Astrocyte (in vitro differentiated cells and primary cell): ENCODE data around the gene TOLLIP. TPM values are rescaled to one million over a fixed set of nuclear protein-coding genes. Genes with fewer than 3 reads are reported as not detected.

ENCODE experiments used
- DNase-seq: peaks from one replicate; pipeline ENCODE4 v3.0.0-alpha.2; 2010; ENCODE audit warnings: low read depth
- FAIRE-seq: peaks from 2 replicates; lab custom pipeline; 2011; peaks lifted over from hg19 to GRCh38; lab: Jason Lieb, UNC
- H2AFZ ChIP-seq: 2 replicates; pipeline ENCODE4 v1.6.0; 2012; ENCODE audit warnings: low read depth, low read length, inconsistent platforms
- H3K27ac ChIP-seq: 2 replicates; pipeline ENCODE4 v1.5.1; 2011; ENCODE audit warnings: low read depth, low read length, inconsistent platforms
- H3K27me3 ChIP-seq: 2 replicates; pipeline ENCODE4 v1.6.0; 2011; ENCODE audit warnings: low read length, inconsistent platforms; ENCODE audit not compliant: insufficient read depth
- H3K36me3 ChIP-seq: 2 replicates; pipeline ENCODE4 v1.5.1; 2011; ENCODE audit warnings: low read length, inconsistent platforms; ENCODE audit not compliant: insufficient read depth
- H3K4me1 ChIP-seq: 2 replicates; pipeline ENCODE4 v1.5.1; 2011; ENCODE audit warnings: low read length, inconsistent platforms; ENCODE audit not compliant: insufficient read depth
- H3K4me2 ChIP-seq: 2 replicates; pipeline ENCODE4 v1.6.0; 2012; ENCODE audit warnings: low read length, inconsistent platforms
- H3K4me3 ChIP-seq: 2 replicates; pipeline ENCODE4 v1.5.1; 2011; ENCODE audit warnings: low read depth, mild to moderate bottlenecking, low read length, inconsistent platforms; ENCODE audit not compliant: insufficient read depth
- H3K79me2 ChIP-seq: 2 replicates; pipeline ENCODE4 v1.6.0; 2012; ENCODE audit warnings: mild to moderate bottlenecking, low read length, inconsistent platforms; ENCODE audit not compliant: insufficient read depth
- H3K9ac ChIP-seq: 2 replicates; pipeline ENCODE4 v1.6.0; 2012; ENCODE audit warnings: mild to moderate bottlenecking, low read length, inconsistent platforms
- H3K9me3 ChIP-seq: 2 replicates; pipeline ENCODE4 v1.5.1; 2012; ENCODE audit warnings: low read depth, mild to moderate bottlenecking, low read length, inconsistent platforms; ENCODE audit not compliant: insufficient read depth
- H4K20me1 ChIP-seq: 2 replicates; pipeline ENCODE4 v1.6.0; 2012; ENCODE audit warnings: low read length, inconsistent platforms; ENCODE audit not compliant: insufficient read depth
- H3K27ac Mint-ChIP-seq: one replicate; pipeline ENCODE4 v1.8.0; 2021; ENCODE audit warnings: mild to moderate bottlenecking, mixed read lengths; ENCODE audit not compliant: unreplicated experiment
- H3K27me3 Mint-ChIP-seq: one replicate; pipeline ENCODE4 v1.8.0; 2021; ENCODE audit warnings: low read depth, mixed read lengths; ENCODE audit not compliant: unreplicated experiment
- H3K36me3 Mint-ChIP-seq: one replicate; pipeline ENCODE4 v1.8.0; 2021; ENCODE audit warnings: low read depth, mixed read lengths; ENCODE audit not compliant: unreplicated experiment
- H3K4me1 Mint-ChIP-seq: one replicate; pipeline ENCODE4 v1.8.0; 2021; ENCODE audit warnings: low read depth, mixed read lengths; ENCODE audit not compliant: unreplicated experiment
- H3K4me3 Mint-ChIP-seq: one replicate; pipeline ENCODE4 v1.8.0; 2021; ENCODE audit warnings: mild to moderate bottlenecking, moderate library complexity, mixed read lengths; ENCODE audit not compliant: unreplicated experiment
- H3K9me3 Mint-ChIP-seq: one replicate; pipeline ENCODE4 v1.8.0; 2021; ENCODE audit warnings: mild to moderate bottlenecking, mixed read lengths; ENCODE audit not compliant: unreplicated experiment
- EZH2 ChIP-seq: IDR thresholded peaks from 2 replicates; pipeline ENCODE4 v1.6.1; 2012; ENCODE audit warnings: mild to moderate bottlenecking, low read length, inconsistent platforms; ENCODE audit not compliant: insufficient read depth
- total RNA-seq: library from RNA; stranded (reverse); gene quantifications from 2 replicates; pipeline ENCODE4 v1.2.1, GENCODE V29; 2021
- TF ChIP-seq, protein P1 (sequence below): IDR thresholded peaks from 2 replicates; pipeline ENCODE4 v1.5.1; 2011; ENCODE audit warnings: low read depth, mild to moderate bottlenecking, inconsistent platforms, low read length, moderate library complexity; ENCODE audit not compliant: insufficient read depth

TOLLIP gene
- total RNA-seq, 1 donor from 2014 or later, result 46.4 TPM

DNA sequence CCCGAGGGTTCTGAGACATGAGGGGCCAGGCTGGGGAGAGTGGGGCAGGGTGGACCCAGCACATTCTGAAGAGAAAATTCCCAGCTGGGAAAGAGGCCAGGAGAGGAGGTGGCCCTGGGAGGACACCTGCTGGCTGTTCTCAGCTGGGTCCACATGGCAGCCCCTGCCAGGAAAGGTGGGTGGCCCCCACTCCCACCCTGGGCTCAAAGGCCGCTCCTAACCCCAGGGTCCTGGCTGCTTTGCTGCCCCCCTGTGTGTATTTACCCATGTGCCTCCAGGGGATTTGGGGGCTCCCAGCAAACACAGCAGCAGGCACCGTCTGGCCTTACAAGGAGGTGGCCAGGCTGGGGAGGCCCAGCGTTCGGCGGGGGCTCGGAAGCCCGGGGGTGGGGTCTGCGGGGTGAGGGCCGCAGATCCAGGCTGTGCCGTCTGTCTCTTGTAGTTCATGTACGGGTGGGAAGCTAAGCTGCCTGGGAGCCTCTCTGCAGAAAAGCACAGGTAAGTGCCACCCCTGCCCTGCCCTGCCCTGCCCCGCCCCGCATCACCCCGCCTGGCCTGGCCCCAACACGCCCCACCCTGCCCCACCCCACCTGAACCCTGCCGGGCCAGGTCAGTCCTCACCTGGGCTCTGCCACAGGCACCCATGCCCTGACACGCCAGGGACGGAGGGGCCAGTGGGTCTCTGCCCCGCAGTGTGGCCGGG is 75.9 kb downstream of the TOLLIP start:
- Histone ChIP-seq H3K36me3 (no peaks in the 10 kb centered on the region), H2AFZ (no peak overlapping the region), H3K9me3 (no peaks in the 10 kb centered on the region), H3K27ac (no peak overlapping the region), H4K20me1 (no peaks in the 10 kb centered on the region), H3K27me3 (no peaks in the 10 kb centered on the region), H3K9ac (no peak overlapping the region), H3K4me2 (no peak overlapping the region), H3K4me3 (no peak overlapping the region), H3K4me1 (no peaks in the 10 kb centered on the region), H3K79me2 (no peaks in the 10 kb centered on the region)
- no peak for FAIRE-seq
- H3K4me1 Mint-ChIP-seq, result no peaks in the 10 kb centered on the region
- peaks cover 12% of the 10 kb centered on the region for H3K27me3 Mint-ChIP-seq
- H3K36me3 Mint-ChIP-seq, result no peaks in the 10 kb centered on the region
- no peak for TF ChIP-seq EZH2
- TF ChIP-seq, protein P1, sequence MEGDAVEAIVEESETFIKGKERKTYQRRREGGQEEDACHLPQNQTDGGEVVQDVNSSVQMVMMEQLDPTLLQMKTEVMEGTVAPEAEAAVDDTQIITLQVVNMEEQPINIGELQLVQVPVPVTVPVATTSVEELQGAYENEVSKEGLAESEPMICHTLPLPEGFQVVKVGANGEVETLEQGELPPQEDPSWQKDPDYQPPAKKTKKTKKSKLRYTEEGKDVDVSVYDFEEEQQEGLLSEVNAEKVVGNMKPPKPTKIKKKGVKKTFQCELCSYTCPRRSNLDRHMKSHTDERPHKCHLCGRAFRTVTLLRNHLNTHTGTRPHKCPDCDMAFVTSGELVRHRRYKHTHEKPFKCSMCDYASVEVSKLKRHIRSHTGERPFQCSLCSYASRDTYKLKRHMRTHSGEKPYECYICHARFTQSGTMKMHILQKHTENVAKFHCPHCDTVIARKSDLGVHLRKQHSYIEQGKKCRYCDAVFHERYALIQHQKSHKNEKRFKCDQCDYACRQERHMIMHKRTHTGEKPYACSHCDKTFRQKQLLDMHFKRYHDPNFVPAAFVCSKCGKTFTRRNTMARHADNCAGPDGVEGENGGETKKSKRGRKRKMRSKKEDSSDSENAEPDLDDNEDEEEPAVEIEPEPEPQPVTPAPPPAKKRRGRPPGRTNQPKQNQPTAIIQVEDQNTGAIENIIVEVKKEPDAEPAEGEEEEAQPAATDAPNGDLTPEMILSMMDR, result no peak
- no peak overlapping the region for H3K27ac Mint-ChIP-seq
- no peaks in the 10 kb centered on the region for H3K9me3 Mint-ChIP-seq
- DNase-seq, result no peak
- H3K4me3 Mint-ChIP-seq, result no peak overlapping the region

GRCh38 chr11:1232883-1233321 is 76.5 kb downstream of the TOLLIP start:
- Mint-ChIP-seq H3K27ac (no peak overlapping the region), H3K36me3 (no peaks in the 10 kb centered on the region), H3K27me3 (peaks cover 12% of the 10 kb centered on the region), H3K4me3 (no peak overlapping the region), H3K4me1 (no peaks in the 10 kb centered on the region), H3K9me3 (no peaks in the 10 kb centered on the region)
- H3K4me1 ChIP-seq, result no peaks in the 10 kb centered on the region
- TF ChIP-seq EZH2, result no peak
- TF ChIP-seq, protein P1, result no peak
- no peak for FAIRE-seq
- H3K79me2 ChIP-seq, result no peaks in the 10 kb centered on the region
- H3K4me2 ChIP-seq, result no peak overlapping the region
- no peak for DNase-seq
- H3K4me3 ChIP-seq, result no peak overlapping the region
- no peaks in the 10 kb centered on the region for H3K9me3 ChIP-seq
- no peaks in the 10 kb centered on the region for H3K36me3 ChIP-seq
- H4K20me1 ChIP-seq, result no peaks in the 10 kb centered on the region
- H3K27me3 ChIP-seq, result no peaks in the 10 kb centered on the region
- H3K27ac ChIP-seq, result no peak overlapping the region
- H2AFZ ChIP-seq, result no peak overlapping the region
- H3K9ac ChIP-seq, result no peak overlapping the region
